ENCODE data around the gene LRP1-AS. TPM values are rescaled to one million over a fixed set of nuclear protein-coding genes. Genes with fewer than 3 reads are reported as not detected.

Gene LRP1-AS
- total RNA-seq, 2 experiments from 2014 or later = not detected

DNA sequence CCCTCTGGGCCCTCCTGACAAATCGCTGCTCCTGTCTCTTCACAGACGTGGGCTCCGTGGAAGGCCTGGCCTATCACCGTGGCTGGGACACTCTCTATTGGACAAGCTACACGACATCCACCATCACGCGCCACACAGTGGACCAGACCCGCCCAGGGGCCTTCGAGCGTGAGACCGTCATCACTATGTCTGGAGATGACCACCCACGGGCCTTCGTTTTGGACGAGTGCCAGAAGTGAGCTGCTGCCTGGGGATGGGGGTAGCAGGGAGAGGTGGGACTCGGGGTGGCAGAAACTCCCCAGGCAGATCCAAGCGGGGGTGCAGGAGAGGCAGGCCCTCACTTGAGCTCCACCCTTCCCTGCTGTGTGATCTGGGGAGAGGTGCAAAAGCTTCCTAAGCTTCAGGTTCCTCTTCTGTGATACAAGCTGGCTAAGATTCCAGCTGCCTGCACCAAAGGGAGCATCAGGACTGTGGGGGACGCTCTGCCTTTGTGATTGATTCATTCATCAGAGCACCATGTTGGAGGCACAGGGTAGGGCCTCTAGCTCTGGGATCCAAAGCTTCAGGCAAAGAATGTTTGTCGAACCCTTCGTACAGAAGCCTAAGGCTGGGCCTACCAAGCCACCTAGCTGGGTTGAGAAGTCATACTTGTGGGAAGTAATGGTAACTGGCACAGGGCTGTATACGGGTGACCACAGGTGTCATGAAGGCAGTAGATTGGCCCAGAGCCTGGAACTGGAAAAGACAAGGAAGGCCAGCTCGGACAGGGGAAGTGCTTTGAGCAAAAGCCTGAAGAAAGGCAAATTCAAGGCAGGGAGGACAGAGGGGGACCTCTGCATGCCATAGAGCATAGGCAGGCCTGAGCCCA lies 40.0 kb upstream of the LRP1-AS start:
- no peak overlapping the region for H3K4me3 Mint-ChIP-seq
- ChIA-PET POLR2A (interaction anchor here (0.7 kb wide), 1 partner anchor 14 kb away, joined by 4 read pairs; no protein-coding TSS in a partner anchor), CTCF (interaction anchor here (0.8 to 1.9 kb wide), 10 partner anchors 12 to 186 kb away, joined by 3 to 7 read pairs (median 4); partner anchors contain the start of gene STAT6)
- H3K27ac Mint-ChIP-seq = no peak overlapping the region
- peaks cover 3% of the 10 kb centered on the region for H3K4me1 Mint-ChIP-seq
- DNase-seq = no peak
- no peaks in the 10 kb centered on the region for H3K9me3 Mint-ChIP-seq
- H3K36me3 Mint-ChIP-seq (ENCODE audit: low read depth) = no peaks in the 10 kb centered on the region
- H3K27me3 Mint-ChIP-seq = no peaks in the 10 kb centered on the region

DNA sequence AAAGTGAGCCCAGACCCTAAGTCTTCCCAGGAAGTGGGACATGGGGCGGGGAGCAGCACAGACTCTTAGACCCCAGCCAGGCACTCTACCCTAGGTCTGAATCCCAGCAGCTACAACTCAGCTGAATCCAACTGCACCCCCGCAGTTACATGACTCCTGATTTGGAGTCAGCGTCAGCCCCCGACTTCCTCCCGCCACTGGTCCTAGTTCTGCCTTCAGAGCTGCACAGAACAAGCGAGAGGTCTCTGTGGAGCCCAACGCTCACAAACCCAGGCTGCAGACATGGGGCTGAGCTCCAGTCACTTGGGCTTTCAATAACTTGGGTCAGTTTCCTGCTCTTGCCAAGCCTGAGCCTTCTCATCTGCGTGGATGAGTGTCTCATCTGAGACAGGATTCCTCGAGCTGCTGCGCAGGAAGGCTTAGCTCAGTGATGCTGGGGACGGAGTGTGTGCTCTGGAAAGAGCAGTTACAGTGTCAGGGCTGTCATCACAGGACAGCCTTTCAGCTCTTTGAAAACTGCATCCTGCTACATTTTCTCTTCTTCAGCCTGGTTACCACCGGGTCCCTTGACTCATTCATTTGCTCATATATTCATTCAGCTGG lies 38.6 kb upstream of the LRP1-AS start:
- ChIA-PET CTCF (interaction anchor here (0.7 to 1.9 kb wide), 7 partner anchors 10 to 122 kb away, joined by 3 to 6 read pairs (median 3); partner anchors contain the start of gene STAT6), POLR2A (no interaction called here)
- DNase-seq = no peak
- no peak overlapping the region for H3K27ac Mint-ChIP-seq
- H3K4me1 Mint-ChIP-seq = peaks cover 3% of the 10 kb centered on the region
- H3K27me3 Mint-ChIP-seq = no peaks in the 10 kb centered on the region
- H3K36me3 Mint-ChIP-seq (ENCODE audit: low read depth) = no peaks in the 10 kb centered on the region
- no peaks in the 10 kb centered on the region for H3K9me3 Mint-ChIP-seq
- H3K4me3 Mint-ChIP-seq = no peak overlapping the region

DNA sequence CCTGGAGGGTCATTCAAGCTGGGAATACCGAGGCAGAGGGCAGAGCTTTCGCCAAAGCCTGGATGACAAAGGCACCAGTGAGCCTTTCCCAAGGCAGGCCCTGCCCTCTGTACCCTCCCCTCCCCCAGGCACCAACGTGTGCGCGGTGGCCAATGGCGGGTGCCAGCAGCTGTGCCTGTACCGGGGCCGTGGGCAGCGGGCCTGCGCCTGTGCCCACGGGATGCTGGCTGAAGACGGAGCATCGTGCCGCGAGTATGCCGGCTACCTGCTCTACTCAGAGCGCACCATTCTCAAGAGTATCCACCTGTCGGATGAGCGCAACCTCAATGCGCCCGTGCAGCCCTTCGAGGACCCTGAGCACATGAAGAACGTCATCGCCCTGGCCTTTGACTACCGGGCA lies 38.0 kb upstream of the LRP1-AS start:
- DNase-seq = no peak
- Mint-ChIP-seq H3K4me3 (no peak overlapping the region), H3K36me3 (ENCODE audit: low read depth) (no peaks in the 10 kb centered on the region), H3K27me3 (no peaks in the 10 kb centered on the region), H3K27ac (peak overlapping the region; percentile 46), H3K9me3 (no peaks in the 10 kb centered on the region), H3K4me1 (peaks cover 3% of the 10 kb centered on the region)
- POLR2A ChIA-PET = no interaction called here
- CTCF ChIA-PET = interaction anchor here (0.9 to 1.4 kb wide), 5 partner anchors 12 to 116 kb away, joined by 3 to 4 read pairs (median 3); no protein-coding TSS in a partner anchor

DNA sequence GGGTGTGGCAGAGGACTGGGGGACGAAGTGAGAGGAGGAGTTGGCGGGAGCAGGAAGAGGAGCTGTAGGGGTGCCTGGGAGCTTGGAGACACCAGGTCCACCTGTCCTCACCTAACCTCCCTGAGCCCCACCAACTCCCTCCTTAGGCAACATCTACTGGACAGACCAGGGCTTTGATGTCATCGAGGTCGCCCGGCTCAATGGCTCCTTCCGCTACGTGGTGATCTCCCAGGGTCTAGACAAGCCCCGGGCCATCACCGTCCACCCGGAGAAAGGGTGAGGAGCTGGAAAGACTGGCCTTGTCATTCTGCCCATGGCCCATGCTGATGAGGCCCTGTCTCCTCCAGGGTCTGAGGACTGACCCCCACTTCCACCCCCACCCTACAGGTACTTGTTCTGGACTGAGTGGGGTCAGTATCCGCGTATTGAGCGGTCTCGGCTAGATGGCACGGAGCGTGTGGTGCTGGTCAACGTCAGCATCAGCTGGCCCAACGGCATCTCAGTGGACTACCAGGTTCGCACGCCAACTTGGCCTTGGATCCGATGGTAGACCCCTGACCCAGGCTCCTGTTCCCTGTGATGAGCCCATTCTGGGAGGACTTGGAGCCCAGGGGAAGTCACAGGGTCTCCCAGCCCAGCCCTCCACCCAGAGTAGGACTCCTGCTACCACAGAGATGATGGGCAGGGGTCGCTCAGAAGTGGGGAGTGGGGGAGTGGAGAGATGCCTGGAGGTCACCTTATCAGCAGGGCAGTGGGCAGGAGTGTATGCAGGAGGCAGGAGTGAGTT lies 36.7 kb upstream of the LRP1-AS start:
- H3K27me3 Mint-ChIP-seq = no peaks in the 10 kb centered on the region
- no peaks in the 10 kb centered on the region for H3K36me3 Mint-ChIP-seq (ENCODE audit: low read depth)
- no peak for DNase-seq
- POLR2A ChIA-PET = no interaction called here
- no peak overlapping the region for H3K4me3 Mint-ChIP-seq
- peaks cover 3% of the 10 kb centered on the region for H3K4me1 Mint-ChIP-seq
- no peaks in the 10 kb centered on the region for H3K9me3 Mint-ChIP-seq
- CTCF ChIA-PET = interaction anchor here (1.0 to 1.5 kb wide), 9 partner anchors 11 to 430 kb away, joined by 3 to 6 read pairs (median 4); partner anchors contain the start of gene LRP1-AS
- H3K27ac Mint-ChIP-seq = no peak overlapping the region

DNA sequence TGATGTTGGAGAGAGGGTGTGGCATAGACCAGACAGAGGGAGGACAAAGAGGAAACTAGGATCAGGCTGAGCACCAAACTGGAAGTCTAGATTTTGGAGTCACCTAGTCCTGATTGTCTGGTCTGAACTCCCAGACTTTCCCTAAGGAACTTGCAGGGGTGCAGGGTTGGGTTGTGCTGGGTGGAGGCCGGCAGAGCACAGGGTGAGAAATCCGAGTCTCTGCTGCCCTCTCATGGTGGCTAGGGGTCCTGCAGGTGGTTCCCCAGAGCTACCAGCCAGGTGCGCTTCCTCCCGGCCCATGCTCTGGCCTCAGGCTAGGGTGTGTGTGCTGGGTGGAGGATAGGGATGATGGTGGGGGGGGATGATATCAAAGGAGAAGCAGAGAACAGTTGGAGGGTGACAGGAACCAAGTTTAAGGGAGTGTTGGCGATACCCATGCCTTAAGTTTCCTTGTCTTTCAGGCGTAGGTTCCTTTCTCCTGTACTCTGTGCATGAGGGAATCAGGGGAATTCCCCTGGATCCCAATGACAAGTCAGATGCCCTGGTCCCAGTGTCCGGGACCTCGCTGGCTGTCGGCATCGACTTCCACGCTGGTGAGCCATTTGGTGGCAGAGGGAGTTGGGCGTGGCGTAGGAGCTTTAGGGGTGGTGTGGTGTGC lies 35.6 kb upstream of the LRP1-AS start:
- H3K4me1 Mint-ChIP-seq = peaks cover 3% of the 10 kb centered on the region
- DNase-seq = peak; percentile 82
- H3K36me3 Mint-ChIP-seq (ENCODE audit: low read depth) = no peaks in the 10 kb centered on the region
- no peaks in the 10 kb centered on the region for H3K9me3 Mint-ChIP-seq
- H3K27ac Mint-ChIP-seq = no peak overlapping the region
- H3K27me3 Mint-ChIP-seq = no peaks in the 10 kb centered on the region
- no peak overlapping the region for H3K4me3 Mint-ChIP-seq
- CTCF ChIA-PET = interaction anchor here (0.6 to 1.8 kb wide), 16 partner anchors 10 to 429 kb away, joined by 3 to 8 read pairs (median 4); partner anchors contain the start of genes INHBC and LRP1-AS
- POLR2A ChIA-PET = no interaction called here

DNA sequence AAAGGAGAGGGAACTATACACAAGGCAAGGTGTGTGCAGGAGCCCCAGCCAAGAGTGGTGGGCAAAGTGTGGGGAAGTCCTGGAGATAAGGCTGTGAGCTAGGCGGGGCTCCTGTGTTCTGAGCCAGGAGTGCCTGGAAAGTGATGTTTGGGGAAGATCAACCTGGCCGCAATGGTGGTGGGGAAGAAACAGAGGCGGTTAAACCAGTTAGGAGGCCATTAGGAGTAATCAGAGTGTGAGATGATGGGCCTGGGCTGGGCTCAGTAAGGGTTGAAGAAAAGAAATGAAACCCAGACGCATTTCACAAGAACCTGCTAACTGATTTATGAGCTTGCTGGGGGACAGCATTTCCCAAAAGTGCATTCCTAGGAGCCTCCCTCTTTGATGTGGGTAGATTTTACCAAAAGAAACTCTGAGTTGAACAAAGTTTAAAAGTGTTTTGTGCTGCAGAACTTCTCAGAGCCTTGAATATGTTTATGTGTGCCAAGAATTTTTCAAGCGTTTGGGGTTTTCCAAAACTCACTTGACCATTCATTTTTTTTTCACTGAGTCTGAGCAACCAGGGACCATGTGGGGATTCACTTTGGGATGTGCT lies 34.2 kb upstream of the LRP1-AS start:
- Mint-ChIP-seq H3K4me3 (no peak overlapping the region), H3K36me3 (ENCODE audit: low read depth) (no peaks in the 10 kb centered on the region), H3K27me3 (no peaks in the 10 kb centered on the region), H3K27ac (no peak overlapping the region), H3K9me3 (no peaks in the 10 kb centered on the region), H3K4me1 (peaks cover 3% of the 10 kb centered on the region)
- ChIA-PET POLR2A (no interaction called here), CTCF (interaction anchor here (1.0 to 2.7 kb wide), 6 partner anchors 9 to 58 kb away, joined by 3 to 10 read pairs (median 3); no protein-coding TSS in a partner anchor)
- no peak for DNase-seq

DNA sequence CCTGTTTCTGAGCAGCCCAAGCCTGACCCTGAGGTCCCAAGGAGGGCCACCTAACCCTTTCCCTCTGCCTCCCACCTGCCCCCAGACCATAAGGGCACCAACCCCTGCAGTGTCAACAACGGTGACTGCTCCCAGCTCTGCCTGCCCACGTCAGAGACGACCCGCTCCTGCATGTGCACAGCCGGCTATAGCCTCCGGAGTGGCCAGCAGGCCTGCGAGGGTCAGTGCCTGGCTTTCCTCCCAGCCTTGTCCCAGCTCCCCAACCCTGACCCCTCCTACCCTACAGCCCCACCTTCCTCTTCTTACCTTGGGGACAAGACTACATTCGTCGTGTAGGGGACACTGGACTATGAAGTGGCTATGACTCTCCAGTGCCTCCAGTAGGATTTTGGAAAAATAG lies 33.7 kb upstream of the LRP1-AS start:
- no peaks in the 10 kb centered on the region for H3K36me3 Mint-ChIP-seq (ENCODE audit: low read depth)
- peaks cover 3% of the 10 kb centered on the region for H3K4me1 Mint-ChIP-seq
- H3K27ac Mint-ChIP-seq = no peak overlapping the region
- H3K9me3 Mint-ChIP-seq = no peaks in the 10 kb centered on the region
- no peak overlapping the region for H3K4me3 Mint-ChIP-seq
- CTCF ChIA-PET = interaction anchor here (1.0 to 2.7 kb wide), 2 partner anchors 9 to 58 kb away, joined by 3 to 10 read pairs; no protein-coding TSS in a partner anchor
- no peaks in the 10 kb centered on the region for H3K27me3 Mint-ChIP-seq
- no peak for DNase-seq
- POLR2A ChIA-PET = no interaction called here

DNA sequence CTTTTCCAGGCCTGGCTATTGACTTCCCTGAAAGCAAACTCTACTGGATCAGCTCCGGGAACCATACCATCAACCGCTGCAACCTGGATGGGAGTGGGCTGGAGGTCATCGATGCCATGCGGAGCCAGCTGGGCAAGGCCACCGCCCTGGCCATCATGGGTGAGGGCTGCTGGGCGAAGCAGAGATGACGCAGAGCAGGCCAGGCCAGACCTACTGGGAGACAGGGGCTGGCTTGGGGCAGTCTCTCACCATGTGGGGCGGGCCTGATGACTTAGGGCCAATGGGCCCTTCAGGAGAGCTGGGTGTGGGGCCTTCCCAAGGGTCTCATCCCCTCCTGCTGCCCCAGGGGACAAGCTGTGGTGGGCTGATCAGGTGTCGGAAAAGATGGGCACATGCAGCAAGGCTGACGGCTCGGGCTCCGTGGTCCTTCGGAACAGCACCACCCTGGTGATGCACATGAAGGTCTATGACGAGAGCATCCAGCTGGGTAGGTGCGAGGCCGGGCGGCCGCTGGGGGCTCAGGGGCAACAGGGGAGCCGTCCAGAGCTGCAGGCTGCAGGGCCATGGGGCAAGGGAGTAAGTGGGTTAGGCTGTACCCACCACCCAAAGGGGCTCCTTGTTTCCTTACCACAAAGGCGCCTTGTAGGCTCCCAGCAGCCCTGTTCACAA lies 33.0 kb upstream of the LRP1-AS start:
- POLR2A ChIA-PET = no interaction called here

DNA sequence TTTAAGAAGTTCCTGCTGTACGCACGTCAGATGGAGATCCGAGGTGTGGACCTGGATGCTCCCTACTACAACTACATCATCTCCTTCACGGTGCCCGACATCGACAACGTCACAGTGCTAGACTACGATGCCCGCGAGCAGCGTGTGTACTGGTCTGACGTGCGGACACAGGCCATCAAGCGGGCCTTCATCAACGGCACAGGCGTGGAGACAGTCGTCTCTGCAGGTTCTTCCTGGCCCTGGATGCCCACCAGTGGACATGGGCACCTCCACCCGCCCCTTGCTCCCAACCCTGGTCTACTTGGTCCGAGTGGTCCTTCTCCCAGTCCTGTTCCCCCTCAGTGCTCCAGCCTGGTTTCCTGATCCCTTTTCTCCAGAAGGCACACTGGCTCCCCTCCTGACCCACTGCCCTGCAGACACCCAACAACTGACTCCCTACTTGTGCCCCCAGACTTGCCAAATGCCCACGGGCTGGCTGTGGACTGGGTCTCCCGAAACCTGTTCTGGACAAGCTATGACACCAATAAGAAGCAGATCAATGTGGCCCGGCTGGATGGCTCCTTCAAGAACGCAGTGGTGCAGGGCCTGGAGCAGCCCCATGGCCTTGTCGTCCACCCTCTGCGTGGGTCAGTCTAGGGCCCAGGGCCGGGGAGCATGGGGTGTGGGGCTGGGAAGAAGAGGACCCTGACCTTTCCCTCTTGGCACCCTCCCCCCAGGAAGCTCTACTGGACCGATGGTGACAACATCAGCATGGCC lies 32.1 kb upstream of the LRP1-AS start:
- Mint-ChIP-seq H3K36me3 (ENCODE audit: low read depth) (no peaks in the 10 kb centered on the region), H3K9me3 (no peaks in the 10 kb centered on the region), H3K4me3 (no peak overlapping the region), H3K27me3 (no peaks in the 10 kb centered on the region), H3K4me1 (peaks cover 3% of the 10 kb centered on the region), H3K27ac (no peak overlapping the region)
- DNase-seq = no peak
- ChIA-PET CTCF (interaction anchor here (0.8 to 2.7 kb wide), 3 partner anchors 11 to 67 kb away, joined by 3 to 10 read pairs (median 4); no protein-coding TSS in a partner anchor), POLR2A (no interaction called here)

More for the DNA sequence above, 33.0 kb upstream of the LRP1-AS start:
- Mint-ChIP-seq H3K36me3 (ENCODE audit: low read depth) (no peaks in the 10 kb centered on the region), H3K4me3 (no peak overlapping the region), H3K4me1 (peaks cover 3% of the 10 kb centered on the region), H3K27ac (no peak overlapping the region), H3K27me3 (no peaks in the 10 kb centered on the region), H3K9me3 (no peaks in the 10 kb centered on the region)
- no peak for DNase-seq
- CTCF ChIA-PET = interaction anchor here (0.8 to 2.7 kb wide), 3 partner anchors 10 to 68 kb away, joined by 3 to 10 read pairs (median 4); no protein-coding TSS in a partner anchor

DNA sequence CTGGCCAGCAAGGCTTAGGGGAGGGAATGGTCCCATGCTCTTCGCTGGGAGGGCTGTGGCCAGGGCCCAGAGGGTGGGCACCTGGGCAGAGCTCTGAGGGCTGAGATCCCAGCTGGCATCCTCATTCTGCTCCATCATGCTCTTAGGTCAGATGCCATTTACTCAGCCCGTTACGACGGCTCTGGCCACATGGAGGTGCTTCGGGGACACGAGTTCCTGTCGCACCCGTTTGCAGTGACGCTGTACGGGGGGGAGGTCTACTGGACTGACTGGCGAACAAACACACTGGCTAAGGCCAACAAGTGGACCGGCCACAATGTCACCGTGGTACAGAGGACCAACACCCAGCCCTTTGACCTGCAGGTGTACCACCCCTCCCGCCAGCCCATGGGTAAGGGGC lies 30.8 kb upstream of the LRP1-AS start:
- no peaks in the 10 kb centered on the region for H3K36me3 Mint-ChIP-seq (ENCODE audit: low read depth)
- no peak overlapping the region for H3K4me3 Mint-ChIP-seq
- POLR2A ChIA-PET = interaction anchor here (0.6 kb wide), 1 partner anchor 105 kb away, joined by 5 read pairs; no protein-coding TSS in a partner anchor
- no peaks in the 10 kb centered on the region for H3K27me3 Mint-ChIP-seq
- CTCF ChIA-PET = no interaction called here
- no peak for DNase-seq
- peaks cover 3% of the 10 kb centered on the region for H3K4me1 Mint-ChIP-seq
- H3K9me3 Mint-ChIP-seq = no peaks in the 10 kb centered on the region
- no peak overlapping the region for H3K27ac Mint-ChIP-seq

DNA sequence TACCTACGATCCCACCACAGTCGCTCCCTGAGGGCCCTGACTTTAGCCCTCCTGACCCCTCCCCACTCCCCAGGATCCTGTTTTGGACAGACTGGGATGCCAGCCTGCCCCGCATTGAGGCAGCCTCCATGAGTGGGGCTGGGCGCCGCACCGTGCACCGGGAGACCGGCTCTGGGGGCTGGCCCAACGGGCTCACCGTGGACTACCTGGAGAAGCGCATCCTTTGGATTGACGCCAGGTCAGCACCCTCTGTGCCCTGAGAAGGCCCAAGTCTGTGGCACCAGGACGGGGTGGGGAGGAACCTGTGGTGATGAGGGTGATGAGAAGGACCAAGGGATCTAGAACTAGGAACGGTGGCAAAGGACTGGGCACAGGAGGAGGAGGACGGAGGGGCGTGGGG lies 29.9 kb upstream of the LRP1-AS start:
- H3K27ac Mint-ChIP-seq = no peak overlapping the region
- POLR2A ChIA-PET = no interaction called here

More for the DNA sequence above, 29.9 kb upstream of the LRP1-AS start:
- no peak for DNase-seq
- Mint-ChIP-seq H3K9me3 (no peaks in the 10 kb centered on the region), H3K4me3 (no peak overlapping the region), H3K36me3 (ENCODE audit: low read depth) (no peaks in the 10 kb centered on the region), H3K27me3 (no peaks in the 10 kb centered on the region), H3K4me1 (no peaks in the 10 kb centered on the region)
- CTCF ChIA-PET = interaction anchor here (0.6 to 0.7 kb wide), 2 partner anchors 253 to 333 kb away, joined by 4 read pairs; no protein-coding TSS in a partner anchor
